Vagina (tissue), 2 donors: ENCODE data around the gene NRXN2. TPM values are rescaled to one million over a fixed set of nuclear protein-coding genes. Genes with fewer than 3 reads are reported as not detected.

Experiments used
- DNase-seq, 2 donors: peaks; one replicate each; pipeline ENCODE4 v3.0.0-alpha.2; 2017; ENCODE audit errors: extremely low spot score in 2 of 2
- H3K27ac ChIP-seq: fragments of 200-600 bp; sonication (generic); one replicate; pipeline ENCODE4 v1.5.1; 2019
- H3K27me3 ChIP-seq: fragments of 200-600 bp; sonication (generic); one replicate; pipeline ENCODE4 v1.5.1; 2019
- H3K36me3 ChIP-seq, 2 donors: fragments of 200-600 bp; sonication (generic); one replicate each; pipeline ENCODE4 v1.5.1; 2017 to 2019
- H3K4me1 ChIP-seq: fragments of 200-600 bp; sonication (generic); one replicate; pipeline ENCODE4 v1.5.1; 2019
- H3K4me3 ChIP-seq, 2 donors: fragments of 200-600 bp; sonication (generic); 1 replicate in 1 of 2; 2 replicates in 1 of 2; pipeline ENCODE4 v1.5.1; 2016 to 2019
- H3K9me3 ChIP-seq: fragments of 200-600 bp; sonication (generic); one replicate; pipeline ENCODE4 v1.5.1; 2019
- CTCF ChIP-seq, 3 experiments: fragments of 450-650 bp in 2 of 3; fragments of 200-600 bp in 1 of 3; sonication (generic) in 1 of 3; IDR thresholded peaks; one replicate each; pipeline ENCODE4 v1.5.1; 2017 to 2019; ENCODE audit warnings: antibody characterized with exemption in 3 of 3, mild to moderate bottlenecking in 2 of 3, moderate library complexity in 2 of 3
- POLR2A ChIP-seq, 2 donors: fragments of 450-650 bp; IDR thresholded peaks; one replicate each; pipeline ENCODE4 v1.6.1; 2017; ENCODE audit warnings: antibody characterized with exemption in 2 of 2, mild to moderate bottlenecking in 2 of 2, moderate library complexity in 2 of 2
- POLR2AphosphoS5 ChIP-seq, 2 donors: sonication (generic); formaldehyde crosslinking; IDR thresholded peaks; one replicate each; pipeline ENCODE4 v1.9.0; 2017; ENCODE audit warnings: antibody characterized with exemption in 2 of 2, mild to moderate bottlenecking in 2 of 2, low read depth in 1 of 2; ENCODE audit not compliant: insufficient read depth in 1 of 2
- intact Hi-C: fragments of 100-400 bp; cut with DNase I; formaldehyde crosslinking; loops from one replicate; pipeline ENCODE4 v1.15.1; 2023
- total RNA-seq: library from RNA; depleted of rRNA; stranded (reverse); fragments of >200 nt; gene quantifications from one replicate; pipeline ENCODE4 v1.2.3, GENCODE V29; 2016

NRXN2 gene
- total RNA-seq, 1 donor from 2014 or later = 16.9 TPM

- Histone ChIP-seq H3K27me3 (no peaks in the 10 kb centered on the region), H3K27ac (no peak overlapping the region), H3K4me1 (peaks cover 16% of the 10 kb centered on the region), H3K4me3 (peak overlapping the region; percentile 15 to 22), H3K9me3 (no peaks in the 10 kb centered on the region), H3K36me3 (no peaks in the 10 kb centered on the region)
- no peak for DNase-seq
- TF ChIP-seq POLR2AphosphoS5 (IDR thresholded peaks at IDR 0.05; ENCODE audit: insufficient read depth in 1 of 2, low read depth in 1 of 2) (no peak), CTCF (IDR thresholded peaks at IDR 0.05) (no peak), POLR2A (IDR thresholded peaks at IDR 0.05) (no peak)
- intact Hi-C loops = no loop called here
Measured at GRCh38 chr11:64637334-64638017, 85.5 kb downstream of the NRXN2 start.

- intact Hi-C loops = loop anchor here (5.0 kb wide), 1 partner anchor 1156 kb away; no protein-coding TSS in a partner anchor
- Histone ChIP-seq H3K27ac (no peak overlapping the region), H3K9me3 (no peaks in the 10 kb centered on the region), H3K4me3 (no peak overlapping the region), H3K36me3 (no peaks in the 10 kb centered on the region), H3K27me3 (no peaks in the 10 kb centered on the region), H3K4me1 (peaks cover 12% of the 10 kb centered on the region)
- TF ChIP-seq CTCF (IDR thresholded peaks at IDR 0.05) (no peak), POLR2A (IDR thresholded peaks at IDR 0.05) (no peak), POLR2AphosphoS5 (IDR thresholded peaks at IDR 0.05; ENCODE audit: insufficient read depth in 1 of 2, low read depth in 1 of 2) (no peak)
- no peak for DNase-seq
Measured at GRCh38 chr11:64633555-64634159, 89.3 kb downstream of the NRXN2 start.

- H3K27me3 ChIP-seq = no peaks in the 10 kb centered on the region
- no peak overlapping the region for H3K4me3 ChIP-seq
- H3K4me1 ChIP-seq = peaks cover 2% of the 10 kb centered on the region
- no peak overlapping the region for H3K27ac ChIP-seq
- intact Hi-C loops = loop anchor here (5.0 kb wide), 1 partner anchor 1155 kb away; no protein-coding TSS in a partner anchor
- no peak for DNase-seq
- H3K9me3 ChIP-seq = no peaks in the 10 kb centered on the region
- no peaks in the 10 kb centered on the region for H3K36me3 ChIP-seq
- no peak for TF ChIP-seq POLR2A (IDR thresholded peaks at IDR 0.05)
- TF ChIP-seq POLR2AphosphoS5 (IDR thresholded peaks at IDR 0.05; ENCODE audit: insufficient read depth in 1 of 2, low read depth in 1 of 2) = no peak
- no peak for TF ChIP-seq CTCF (IDR thresholded peaks at IDR 0.05)
Measured at GRCh38 chr11:64632654-64633053, 90.3 kb downstream of the NRXN2 start.

- H3K9me3 ChIP-seq = no peaks in the 10 kb centered on the region
- no peak for DNase-seq
- no peak overlapping the region for H3K27ac ChIP-seq
- no peak for TF ChIP-seq POLR2A (IDR thresholded peaks at IDR 0.05)
- no peak for TF ChIP-seq CTCF (IDR thresholded peaks at IDR 0.05)
- TF ChIP-seq POLR2AphosphoS5 (IDR thresholded peaks at IDR 0.05; ENCODE audit: insufficient read depth in 1 of 2, low read depth in 1 of 2) = no peak
- intact Hi-C loops = loop anchor here (5.0 kb wide), 1 partner anchor 1155 kb away; no protein-coding TSS in a partner anchor
- no peaks in the 10 kb centered on the region for H3K4me1 ChIP-seq
- H3K27me3 ChIP-seq = no peaks in the 10 kb centered on the region
- no peaks in the 10 kb centered on the region for H3K36me3 ChIP-seq
- no peak overlapping the region for H3K4me3 ChIP-seq
Measured at GRCh38 chr11:64632237-64632636, 90.8 kb downstream of the NRXN2 start.

GRCh38 chr11:64631675-64632074 lies 91.3 kb downstream of the NRXN2 start:
- Histone ChIP-seq H3K36me3 (no peaks in the 10 kb centered on the region), H3K27ac (no peak overlapping the region), H3K4me3 (no peak overlapping the region), H3K4me1 (no peaks in the 10 kb centered on the region), H3K27me3 (no peaks in the 10 kb centered on the region), H3K9me3 (no peaks in the 10 kb centered on the region)
- intact Hi-C loops = loop anchor here (5.0 kb wide), 1 partner anchor 1154 kb away; no protein-coding TSS in a partner anchor
- DNase-seq = no peak
- TF ChIP-seq POLR2A (IDR thresholded peaks at IDR 0.05) = no peak
- TF ChIP-seq CTCF (IDR thresholded peaks at IDR 0.05) = no peak
- TF ChIP-seq POLR2AphosphoS5 (IDR thresholded peaks at IDR 0.05; ENCODE audit: insufficient read depth in 1 of 2, low read depth in 1 of 2) = no peak
